CD14-positive monocyte (primary cell): ENCODE results near the gene DLGAP1. TPM values are rescaled to one million over a fixed set of nuclear protein-coding genes. Genes with fewer than 3 reads are reported as not detected.

Experiments used
- DNase-seq, 3 donors: peaks; one replicate each; pipeline ENCODE4 v3.0.0-alpha.2; 2011 to 2022
- H2AFZ ChIP-seq: 2 replicates; pipeline ENCODE4 v1.6.0; 2012; ENCODE audit warnings: mild to moderate bottlenecking, low read depth, low read length, inconsistent platforms; ENCODE audit not compliant: insufficient read depth, poor library complexity, severe bottlenecking
- H3K27ac ChIP-seq, 2 donors: 1 replicate in 1 of 2; 2 replicates in 1 of 2; pipeline ENCODE4 v1.5.1; 2012 to 2013; ENCODE audit warnings: low read length in 2 of 2, control low read depth in 1 of 2, inconsistent platforms in 1 of 2, low read depth in 1 of 2, mild to moderate bottlenecking in 1 of 2
- H3K27me3 ChIP-seq, 2 donors: one replicate each; pipeline versions ENCODE4 v1.6.0 to v1.6.1; 2011 to 2013; ENCODE audit warnings: low read length in 2 of 2; ENCODE audit not compliant: control insufficient read depth in 2 of 2, insufficient read depth in 2 of 2
- H3K36me3 ChIP-seq, 2 donors: replicated peaks in 1 of 2; 1 replicate in 1 of 2; 2 replicates in 1 of 2; pipeline versions ENCODE4 v1.5.1 to v1.6.1; 2012 to 2013; ENCODE audit warnings: low read length in 2 of 2, control low read depth in 1 of 2, inconsistent platforms in 1 of 2, mild to moderate bottlenecking in 1 of 2; ENCODE audit not compliant: insufficient read depth in 2 of 2, control insufficient read depth in 1 of 2
- H3K4me1 ChIP-seq, 2 donors: 1 replicate in 1 of 2; 2 replicates in 1 of 2; pipeline versions ENCODE4 v1.5.1 to v1.6.1; 2012 to 2013; ENCODE audit warnings: low read length in 2 of 2, control low read depth in 1 of 2, inconsistent platforms in 1 of 2, mild to moderate bottlenecking in 1 of 2, moderate library complexity in 1 of 2; ENCODE audit not compliant: insufficient read depth in 2 of 2, control insufficient read depth in 1 of 2
- H3K4me2 ChIP-seq: replicated peaks from 2 replicates; pipeline ENCODE3; 2012; ENCODE audit warnings: low read length, moderate library complexity, mild to moderate bottlenecking; ENCODE audit not compliant: poor library complexity, severe bottlenecking; ENCODE audit errors: extremely low read depth
- H3K4me3 ChIP-seq, 3 experiments: fragments of 200-600 bp in 1 of 3; sonication (generic) in 1 of 3; replicated peaks in 1 of 3; 1 replicate in 2 of 3; 2 replicates in 1 of 3; pipeline ENCODE4 v1.5.1; 2011 to 2013; ENCODE audit warnings: low read length in 3 of 3, mild to moderate bottlenecking in 3 of 3, control low read depth in 2 of 3, low read depth in 2 of 3, inconsistent platforms in 1 of 3, moderate library complexity in 1 of 3
- H3K79me2 ChIP-seq: 2 replicates; pipeline ENCODE4 v1.6.0; 2012; ENCODE audit warnings: mild to moderate bottlenecking, control low read depth, inconsistent platforms, low read length, moderate library complexity; ENCODE audit not compliant: insufficient read depth
- H3K9ac ChIP-seq: 2 replicates; pipeline ENCODE4 v1.6.0; 2017; ENCODE audit warnings: low read length, mild to moderate bottlenecking; ENCODE audit not compliant: insufficient read depth, poor library complexity, severe bottlenecking
- H3K9me3 ChIP-seq, 2 donors: replicated peaks in 1 of 2; 1 replicate in 1 of 2; 2 replicates in 1 of 2; pipeline versions ENCODE4 v1.5.1 to v1.6.1; 2012 to 2013; ENCODE audit warnings: low read length in 2 of 2, control low read depth in 1 of 2; ENCODE audit not compliant: control insufficient read depth in 1 of 2, insufficient read depth in 1 of 2
- H4K20me1 ChIP-seq: 2 replicates; pipeline ENCODE4 v1.6.0; 2012; ENCODE audit warnings: mild to moderate bottlenecking, low read length, control low read depth, moderate library complexity; ENCODE audit not compliant: insufficient read depth
- H3K27ac Mint-ChIP-seq, 7 donors: one replicate each; pipeline ENCODE4 v1.8.0; 2020; ENCODE audit warnings: mild to moderate bottlenecking in 7 of 7, mixed read lengths in 7 of 7, moderate library complexity in 6 of 7, inconsistent platforms in 2 of 7
- H3K27me3 Mint-ChIP-seq, 3 donors: one replicate each; pipeline ENCODE4 v1.8.0; 2021 to 2022; ENCODE audit warnings: low read depth in 3 of 3, mild to moderate bottlenecking in 3 of 3, mixed read lengths in 3 of 3, moderate library complexity in 3 of 3, inconsistent platforms in 1 of 3
- H3K36me3 Mint-ChIP-seq, 2 donors: one replicate each; pipeline ENCODE4 v1.8.0; 2020; ENCODE audit warnings: mixed read lengths in 2 of 2, inconsistent platforms in 1 of 2, mild to moderate bottlenecking in 1 of 2
- H3K4me1 Mint-ChIP-seq: one replicate; pipeline ENCODE4 v1.8.0; 2020; ENCODE audit warnings: mild to moderate bottlenecking, mixed read lengths
- H3K4me3 Mint-ChIP-seq, 2 donors: one replicate each; pipeline ENCODE4 v1.8.0; 2020; ENCODE audit warnings: mild to moderate bottlenecking in 2 of 2, mixed read lengths in 2 of 2, moderate library complexity in 1 of 2
- H3K9me3 Mint-ChIP-seq, 7 donors: one replicate each; pipeline ENCODE4 v1.8.0; 2020 to 2022; ENCODE audit warnings: mixed read lengths in 7 of 7, mild to moderate bottlenecking in 6 of 7, moderate library complexity in 6 of 7, inconsistent platforms in 2 of 7
- WGBS: methylation state at CpG from one replicate; pipeline ENCODE4 v1.1.5; 2013; ENCODE audit warnings: missing lambda C conversion rate; ENCODE audit not compliant: insufficient coverage; 5-methylcytosine and 5-hydroxymethylcytosine counted together
- intact Hi-C, 2 donors: fragments of 100-400 bp; cut with micrococcal nuclease; formaldehyde crosslinking; loops; one replicate each; pipeline versions ENCODE4 v1.15.0 to v1.15.1; 2023
- polyA plus RNA-seq, 3 donors: library from polyadenylated mRNA; depleted of rRNA in 1 of 3; unstranded in 2 of 3; stranded (reverse) in 1 of 3; fragments of 300-500 nt in 2 of 3; fragments of >200 nt in 1 of 3; fragmentation: Illumina TruSeq in 2 of 3; gene quantifications; 1 replicate in 2 of 3; 2 replicates in 1 of 3; pipeline ENCODE4 v1.2.3, GENCODE V29; 2012 to 2021
- TF ChIP-seq, protein P1 (sequence below): fragments of 200-600 bp; IDR thresholded peaks from one replicate; pipeline ENCODE4 v1.8.0; 2022; ENCODE audit warnings: antibody characterized with exemption, mild to moderate bottlenecking

Gene DLGAP1
- polyA plus RNA-seq, 3 donors = 0.09 to 0.42 TPM; not detected in 1

DNA sequence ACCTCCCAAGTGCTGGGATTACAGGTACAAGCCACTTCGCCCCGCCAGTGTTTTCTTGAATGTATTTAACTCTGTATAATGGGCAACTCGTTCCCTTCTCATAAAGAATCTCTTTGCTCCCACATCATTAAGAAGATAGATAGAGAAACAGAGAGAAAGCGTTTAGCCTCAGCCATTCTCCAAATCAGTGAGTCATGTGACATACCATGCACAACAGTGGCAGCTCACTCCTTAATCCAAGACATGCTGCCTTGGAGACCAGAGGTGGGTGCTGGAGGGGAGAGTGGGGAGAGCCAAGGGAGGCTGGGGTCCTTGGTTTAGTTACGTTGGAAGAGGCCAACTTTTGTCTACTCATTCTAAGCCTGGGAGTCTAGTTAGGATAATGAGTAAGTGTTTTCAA lies 950.5 kb downstream of the DLGAP1 start:
- intact Hi-C loops = no loop called here
- H3K4me1 Mint-ChIP-seq = peaks cover 5% of the 10 kb centered on the region
- Histone ChIP-seq H3K27me3 (peaks cover 16 to 18% of the 10 kb centered on the region in 2 donors), H2AFZ (no peak overlapping the region), H3K27ac (no peak overlapping the region), H3K9me3 (no peaks in the 10 kb centered on the region), H4K20me1 (no peaks in the 10 kb centered on the region), H3K36me3 (no peaks in the 10 kb centered on the region), H3K4me1 (peaks cover 2 to 3% of the 10 kb centered on the region in 2 donors), H3K4me3 (no peak overlapping the region), H3K79me2 (no peaks in the 10 kb centered on the region), H3K4me2 (no peak overlapping the region), H3K9ac (no peak overlapping the region)
- peaks cover 13 to 22% (median 21%) of the 10 kb centered on the region in 3 donors for H3K27me3 Mint-ChIP-seq
- DNase-seq = no peak
- peaks cover 0 to 6% (median 0%) of the 10 kb centered on the region in 7 donors for H3K9me3 Mint-ChIP-seq
- 80% methylated on average over 1 of the region's 5 CpGs for WGBS
- peaks cover 3 to 4% of the 10 kb centered on the region in 2 donors for H3K36me3 Mint-ChIP-seq
- H3K27ac Mint-ChIP-seq = peak overlapping the region in 2 of 7 donors; percentile 11 to 66
- TF ChIP-seq, protein P1, sequence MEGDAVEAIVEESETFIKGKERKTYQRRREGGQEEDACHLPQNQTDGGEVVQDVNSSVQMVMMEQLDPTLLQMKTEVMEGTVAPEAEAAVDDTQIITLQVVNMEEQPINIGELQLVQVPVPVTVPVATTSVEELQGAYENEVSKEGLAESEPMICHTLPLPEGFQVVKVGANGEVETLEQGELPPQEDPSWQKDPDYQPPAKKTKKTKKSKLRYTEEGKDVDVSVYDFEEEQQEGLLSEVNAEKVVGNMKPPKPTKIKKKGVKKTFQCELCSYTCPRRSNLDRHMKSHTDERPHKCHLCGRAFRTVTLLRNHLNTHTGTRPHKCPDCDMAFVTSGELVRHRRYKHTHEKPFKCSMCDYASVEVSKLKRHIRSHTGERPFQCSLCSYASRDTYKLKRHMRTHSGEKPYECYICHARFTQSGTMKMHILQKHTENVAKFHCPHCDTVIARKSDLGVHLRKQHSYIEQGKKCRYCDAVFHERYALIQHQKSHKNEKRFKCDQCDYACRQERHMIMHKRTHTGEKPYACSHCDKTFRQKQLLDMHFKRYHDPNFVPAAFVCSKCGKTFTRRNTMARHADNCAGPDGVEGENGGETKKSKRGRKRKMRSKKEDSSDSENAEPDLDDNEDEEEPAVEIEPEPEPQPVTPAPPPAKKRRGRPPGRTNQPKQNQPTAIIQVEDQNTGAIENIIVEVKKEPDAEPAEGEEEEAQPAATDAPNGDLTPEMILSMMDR = no peak
- no peak overlapping the region for H3K4me3 Mint-ChIP-seq

DNA sequence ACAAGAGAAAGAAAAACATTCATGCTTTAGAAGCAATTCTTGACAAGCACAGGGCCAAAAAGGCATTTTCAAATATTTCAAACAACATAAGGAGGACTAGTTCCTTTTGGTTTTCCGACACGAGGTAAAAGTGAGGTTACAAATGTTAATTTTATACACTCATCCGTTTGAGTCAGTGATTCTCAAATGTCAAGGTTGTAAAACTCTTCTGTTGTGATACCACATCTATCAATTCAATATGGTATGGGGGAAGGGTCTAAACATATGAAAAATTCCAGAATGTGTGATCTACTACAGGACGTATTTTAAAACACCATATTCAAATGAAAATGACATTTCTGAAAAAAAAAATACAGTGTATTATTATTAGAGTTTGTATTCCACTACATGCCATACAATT lies 952.5 kb downstream of the DLGAP1 start:
- peaks cover 7 to 14% of the 10 kb centered on the region in 2 donors for H3K4me1 ChIP-seq
- DNase-seq = no peak
- H3K27me3 Mint-ChIP-seq = peaks cover 32 to 39% (median 38%) of the 10 kb centered on the region in 3 donors
- no peak overlapping the region for H2AFZ ChIP-seq
- H3K27me3 ChIP-seq = peaks cover 32 to 37% of the 10 kb centered on the region in 2 donors
- intact Hi-C loops = no loop called here
- H3K9me3 ChIP-seq = no peaks in the 10 kb centered on the region
- H3K4me2 ChIP-seq = no peak overlapping the region
- H3K9me3 Mint-ChIP-seq = peaks cover 0 to 6% (median 2%) of the 10 kb centered on the region in 7 donors
- H3K36me3 ChIP-seq = no peaks in the 10 kb centered on the region
- no peak overlapping the region for H3K4me3 ChIP-seq
- no peak overlapping the region for H3K9ac ChIP-seq
- H3K4me3 Mint-ChIP-seq = no peak overlapping the region
- WGBS = no CpG with 5 or more reads among the region's 4 CpGs
- peaks cover 16% of the 10 kb centered on the region for H3K4me1 Mint-ChIP-seq
- no peaks in the 10 kb centered on the region for H4K20me1 ChIP-seq
- H3K36me3 Mint-ChIP-seq = peaks cover 7 to 16% of the 10 kb centered on the region in 2 donors
- H3K27ac Mint-ChIP-seq = no peak overlapping the region
- H3K79me2 ChIP-seq = no peaks in the 10 kb centered on the region
- H3K27ac ChIP-seq = no peak overlapping the region
- TF ChIP-seq, protein P1 = no peak
